Neural cell (in vitro differentiated cells): ENCODE results near the gene ZNF446. TPM values are rescaled to one million over a fixed set of nuclear protein-coding genes. Genes with fewer than 3 reads are reported as not detected.
A peak's percentile ranks its signal among the peaks of the same experiment; 100 is the strongest.
"Not testable (repeated sequence)": the region's sequence is repeated elsewhere in the genome, so short reads cannot be mapped to it uniquely, and the experiment has no call there.

ENCODE experiments used
- H2AFZ ChIP-seq: fragments of 200-600, 300-800 bp; sonication (generic), shearing (Covaris generic); 2 replicates; pipeline ENCODE4 v1.6.0; 2014; ENCODE audit warnings: low read depth, mild to moderate bottlenecking, antibody characterized with exemption, low read length, moderate library complexity
- H3F3A ChIP-seq: fragments of 200-600 bp; shearing (Covaris generic); 2 replicates; pipeline ENCODE4 v1.6.1; 2016; ENCODE audit warnings: mild to moderate bottlenecking, moderate library complexity, mixed read lengths, antibody characterized with exemption, low read length; ENCODE audit not compliant: insufficient read depth, poor library complexity, severe bottlenecking
- H3K27ac ChIP-seq: fragments of 200-600, 300-800 bp; sonication (generic), shearing (Covaris generic); 2 replicates; pipeline ENCODE4 v1.5.1; 2014; ENCODE audit warnings: mild to moderate bottlenecking, low read length, moderate library complexity
- H3K27me3 ChIP-seq: fragments of 300-800, 200-600 bp; sonication (generic), shearing (Covaris generic); 2 replicates; pipeline ENCODE4 v1.6.0; 2014; ENCODE audit warnings: mild to moderate bottlenecking, low read depth, low read length, moderate library complexity; ENCODE audit not compliant: insufficient read depth
- H3K36me3 ChIP-seq: fragments of 300-800, 200-600 bp; sonication (generic), shearing (Covaris generic); 2 replicates; pipeline ENCODE4 v1.5.1; 2014; ENCODE audit warnings: mild to moderate bottlenecking, antibody characterized with exemption, low read length, moderate library complexity; ENCODE audit not compliant: insufficient read depth
- H3K4me2 ChIP-seq: fragments of 300-800, 200-600 bp; sonication (generic), shearing (Covaris generic); 2 replicates; pipeline ENCODE4 v1.6.0; 2014; ENCODE audit warnings: mild to moderate bottlenecking, low read length
- H3K4me3 ChIP-seq: fragments of 300-800, 200-600 bp; sonication (generic), shearing (Covaris generic); 2 replicates; pipeline ENCODE4 v1.5.1; 2014; ENCODE audit warnings: mild to moderate bottlenecking, low read length, moderate library complexity
- H3K79me2 ChIP-seq: fragments of 200-600 bp; shearing (Covaris generic); replicated peaks from 2 replicates; pipeline ENCODE4 v1.6.0; 2014; ENCODE audit warnings: mild to moderate bottlenecking, low read length, moderate library complexity; ENCODE audit not compliant: insufficient read depth
- H3K9ac ChIP-seq: fragments of 300-800, 200-600 bp; sonication (generic), shearing (Covaris generic); 2 replicates; pipeline ENCODE4 v1.6.1; 2016; ENCODE audit warnings: mild to moderate bottlenecking, low read length, mixed read lengths
- H3K9me2 ChIP-seq: fragments of 200-600 bp; shearing (Covaris generic); 2 replicates; pipeline ENCODE4 v1.6.1; 2016; ENCODE audit warnings: mild to moderate bottlenecking, low read length, mixed read lengths; ENCODE audit not compliant: insufficient read depth
- H3K9me3 ChIP-seq: fragments of 200-600, 300-800 bp; sonication (generic), shearing (Covaris generic); 2 replicates; pipeline ENCODE4 v1.6.1; 2016; ENCODE audit warnings: mild to moderate bottlenecking, mixed run types, low read length, moderate library complexity, mixed read lengths
- H4K20me1 ChIP-seq: fragments of 200-600 bp; shearing (Covaris generic); 2 replicates; pipeline ENCODE4 v1.6.1; 2016; ENCODE audit warnings: mild to moderate bottlenecking, mixed run types; ENCODE audit not compliant: insufficient read depth
- EP300 ChIP-seq: fragments of 450-650 bp; conservative IDR thresholded peaks from 2 replicates; pipeline ENCODE4 v1.6.1; 2014; ENCODE audit warnings: antibody characterized with exemption, mild to moderate bottlenecking, moderate library complexity; ENCODE audit not compliant: poor library complexity, severe bottlenecking
- EZH2 ChIP-seq: fragments of 200-600, 300-800 bp; shearing (Covaris generic), sonication (generic); IDR thresholded peaks from 2 replicates; pipeline ENCODE4 v1.6.1; 2014; ENCODE audit warnings: antibody characterized with exemption, low read length, borderline replicate concordance, mild to moderate bottlenecking; ENCODE audit not compliant: insufficient read depth, poor library complexity, severe bottlenecking
- MXI1 ChIP-seq: fragments of 450-650 bp; conservative IDR thresholded peaks from 2 replicates; pipeline ENCODE4 v1.6.1; 2014; ENCODE audit warnings: antibody characterized with exemption, mild to moderate bottlenecking; ENCODE audit not compliant: poor library complexity, severe bottlenecking
- POLR2AphosphoS5 ChIP-seq: IDR thresholded peaks from 2 replicates; pipeline ENCODE4 v1.6.1; 2012
- RAD21 ChIP-seq: fragments of 450-650 bp; conservative IDR thresholded peaks from 2 replicates; pipeline ENCODE4 v1.6.1; 2014; ENCODE audit warnings: antibody characterized with exemption, mild to moderate bottlenecking, moderate library complexity
- SMC3 ChIP-seq: fragments of 450-650 bp; conservative IDR thresholded peaks from 2 replicates; pipeline ENCODE4 v1.6.1; 2014; ENCODE audit warnings: antibody characterized with exemption, mild to moderate bottlenecking, moderate library complexity; ENCODE audit not compliant: poor library complexity
- TAF1 ChIP-seq: IDR thresholded peaks from 2 replicates; pipeline ENCODE4 v1.6.1; 2012; ENCODE audit warnings: low read depth
- polyA plus RNA-seq: library from polyadenylated mRNA; depleted of rRNA; stranded (reverse); fragments of >200 nt; gene quantifications from 2 replicates; pipeline ENCODE4 v1.2.3, GENCODE V29; 2014
- TF ChIP-seq, protein P1 (sequence below): fragments of 450-650 bp; IDR thresholded peaks from 2 replicates; pipeline ENCODE4 v1.5.1; 2014; ENCODE audit warnings: antibody characterized with exemption, mild to moderate bottlenecking, moderate library complexity; ENCODE audit not compliant: poor library complexity, severe bottlenecking
- TF ChIP-seq, protein P2 (sequence below): IDR thresholded peaks from 2 replicates; pipeline ENCODE4 v1.6.1; 2012; ENCODE audit warnings: borderline replicate concordance

Gene ZNF446
- polyA plus RNA-seq, 1 donor from 2014 or later: 18.2 TPM

DNA sequence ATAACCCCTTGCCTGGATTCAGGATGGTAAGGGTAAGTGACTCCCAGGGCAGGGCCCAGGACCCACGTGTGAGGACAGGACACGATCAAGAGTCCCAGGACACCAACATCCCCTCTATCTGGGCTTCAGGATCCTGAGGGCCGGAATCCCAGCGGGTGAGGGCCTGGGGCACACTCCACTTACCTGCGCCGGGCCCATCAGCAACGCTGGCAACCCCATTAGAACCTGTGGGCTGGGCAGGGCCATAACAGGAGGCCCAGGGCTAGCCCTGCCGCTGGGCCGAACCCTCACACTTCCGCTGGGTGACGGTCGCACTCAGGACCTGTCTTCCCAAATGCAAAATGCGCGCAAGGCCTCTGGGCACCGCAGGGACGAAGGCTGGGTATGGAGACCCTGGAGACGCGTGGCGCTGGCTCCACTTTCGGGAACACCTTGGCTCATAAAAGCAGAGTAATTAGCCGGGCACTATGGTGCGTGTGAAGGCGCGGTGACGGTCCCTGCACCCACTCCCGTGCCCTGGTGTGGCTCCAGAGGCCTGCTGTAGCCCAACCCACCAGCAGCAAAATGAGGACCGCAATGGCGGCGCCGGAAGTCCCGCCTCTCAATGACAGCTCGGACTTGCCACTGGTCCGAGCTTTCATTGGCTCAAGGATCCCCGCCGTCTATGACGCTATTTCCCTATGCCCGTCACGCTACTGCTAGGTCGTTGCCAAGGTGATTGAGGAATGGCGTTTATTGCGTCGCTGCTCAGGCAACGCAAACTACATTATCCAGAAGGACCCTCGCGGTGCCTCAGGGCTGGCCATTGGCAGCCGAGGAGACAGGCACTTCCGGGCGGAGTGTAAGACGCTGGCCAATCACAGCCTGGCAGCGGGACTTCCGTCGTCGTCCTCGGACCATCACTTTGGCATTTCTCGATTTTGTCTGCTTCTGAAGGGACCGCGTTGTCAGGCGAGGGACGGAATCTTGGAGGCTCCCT, 36.3 kb upstream of the ZNF446 start, which contains the start of gene ZNF132:
ZNF132 (minus strand) TSS at position 578 of the 979 bp plus-strand sequence; CDS start at position 246, 332 bp downstream.
- H3K9me2 ChIP-seq: no peaks in the 10 kb centered on the region
- H3F3A ChIP-seq: no peaks in the 10 kb centered on the region
- H3K9ac ChIP-seq: peak within 1 kb of the TSS; percentile 81
- H3K79me2 ChIP-seq: peaks cover 10% of the 10 kb centered on the region
- H3K9me3 ChIP-seq: peaks cover 2% of the 10 kb centered on the region
- TF ChIP-seq POLR2AphosphoS5 (peak; percentile 75), SMC3 (no peak), RAD21 (no peak), EZH2 (no peak), MXI1 (peak; percentile 70), TAF1 (peak; percentile 59), EP300 (peak; percentile 75)
- TF ChIP-seq, protein P1, sequence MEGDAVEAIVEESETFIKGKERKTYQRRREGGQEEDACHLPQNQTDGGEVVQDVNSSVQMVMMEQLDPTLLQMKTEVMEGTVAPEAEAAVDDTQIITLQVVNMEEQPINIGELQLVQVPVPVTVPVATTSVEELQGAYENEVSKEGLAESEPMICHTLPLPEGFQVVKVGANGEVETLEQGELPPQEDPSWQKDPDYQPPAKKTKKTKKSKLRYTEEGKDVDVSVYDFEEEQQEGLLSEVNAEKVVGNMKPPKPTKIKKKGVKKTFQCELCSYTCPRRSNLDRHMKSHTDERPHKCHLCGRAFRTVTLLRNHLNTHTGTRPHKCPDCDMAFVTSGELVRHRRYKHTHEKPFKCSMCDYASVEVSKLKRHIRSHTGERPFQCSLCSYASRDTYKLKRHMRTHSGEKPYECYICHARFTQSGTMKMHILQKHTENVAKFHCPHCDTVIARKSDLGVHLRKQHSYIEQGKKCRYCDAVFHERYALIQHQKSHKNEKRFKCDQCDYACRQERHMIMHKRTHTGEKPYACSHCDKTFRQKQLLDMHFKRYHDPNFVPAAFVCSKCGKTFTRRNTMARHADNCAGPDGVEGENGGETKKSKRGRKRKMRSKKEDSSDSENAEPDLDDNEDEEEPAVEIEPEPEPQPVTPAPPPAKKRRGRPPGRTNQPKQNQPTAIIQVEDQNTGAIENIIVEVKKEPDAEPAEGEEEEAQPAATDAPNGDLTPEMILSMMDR: no peak
- TF ChIP-seq, protein P2, sequence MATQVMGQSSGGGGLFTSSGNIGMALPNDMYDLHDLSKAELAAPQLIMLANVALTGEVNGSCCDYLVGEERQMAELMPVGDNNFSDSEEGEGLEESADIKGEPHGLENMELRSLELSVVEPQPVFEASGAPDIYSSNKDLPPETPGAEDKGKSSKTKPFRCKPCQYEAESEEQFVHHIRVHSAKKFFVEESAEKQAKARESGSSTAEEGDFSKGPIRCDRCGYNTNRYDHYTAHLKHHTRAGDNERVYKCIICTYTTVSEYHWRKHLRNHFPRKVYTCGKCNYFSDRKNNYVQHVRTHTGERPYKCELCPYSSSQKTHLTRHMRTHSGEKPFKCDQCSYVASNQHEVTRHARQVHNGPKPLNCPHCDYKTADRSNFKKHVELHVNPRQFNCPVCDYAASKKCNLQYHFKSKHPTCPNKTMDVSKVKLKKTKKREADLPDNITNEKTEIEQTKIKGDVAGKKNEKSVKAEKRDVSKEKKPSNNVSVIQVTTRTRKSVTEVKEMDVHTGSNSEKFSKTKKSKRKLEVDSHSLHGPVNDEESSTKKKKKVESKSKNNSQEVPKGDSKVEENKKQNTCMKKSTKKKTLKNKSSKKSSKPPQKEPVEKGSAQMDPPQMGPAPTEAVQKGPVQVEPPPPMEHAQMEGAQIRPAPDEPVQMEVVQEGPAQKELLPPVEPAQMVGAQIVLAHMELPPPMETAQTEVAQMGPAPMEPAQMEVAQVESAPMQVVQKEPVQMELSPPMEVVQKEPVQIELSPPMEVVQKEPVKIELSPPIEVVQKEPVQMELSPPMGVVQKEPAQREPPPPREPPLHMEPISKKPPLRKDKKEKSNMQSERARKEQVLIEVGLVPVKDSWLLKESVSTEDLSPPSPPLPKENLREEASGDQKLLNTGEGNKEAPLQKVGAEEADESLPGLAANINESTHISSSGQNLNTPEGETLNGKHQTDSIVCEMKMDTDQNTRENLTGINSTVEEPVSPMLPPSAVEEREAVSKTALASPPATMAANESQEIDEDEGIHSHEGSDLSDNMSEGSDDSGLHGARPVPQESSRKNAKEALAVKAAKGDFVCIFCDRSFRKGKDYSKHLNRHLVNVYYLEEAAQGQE: peak; percentile 43
- H3K4me2 ChIP-seq: peak within 1 kb of the TSS; percentile 68
- peak within 1 kb of the TSS; percentile 67 for H2AFZ ChIP-seq
- peak within 1 kb of the TSS; percentile 76 for H3K4me3 ChIP-seq
- H3K27ac ChIP-seq: peak within 1 kb of the TSS; percentile 79
- no peaks in the 10 kb centered on the region for H4K20me1 ChIP-seq
- no peaks in the 10 kb centered on the region for H3K27me3 ChIP-seq
- peaks cover 4% of the 10 kb centered on the region for H3K36me3 ChIP-seq

DNA sequence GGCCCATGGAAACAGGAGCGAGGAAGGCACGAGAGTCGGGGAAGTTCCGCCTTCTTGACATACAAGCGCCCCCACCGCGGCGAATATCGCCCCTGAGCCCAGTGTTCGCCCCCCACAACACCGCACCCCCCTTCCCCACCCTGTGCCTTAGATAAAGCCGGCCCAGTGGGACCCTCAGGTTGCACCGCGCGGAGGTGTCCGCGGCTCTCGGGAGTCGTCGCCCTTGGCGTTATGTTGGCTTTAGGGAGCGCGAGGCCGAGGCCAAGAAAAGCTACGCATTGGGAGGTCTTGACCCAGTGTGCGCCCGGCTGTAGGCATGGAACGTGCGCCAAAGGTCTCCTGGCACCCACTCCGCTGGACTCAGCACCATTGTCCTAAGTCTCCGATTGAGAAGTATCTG, 35.6 kb upstream of the ZNF446 start:
- Histone ChIP-seq H2AFZ (peak overlapping the region; percentile 67), H3K36me3 (no peaks in the 10 kb centered on the region), H3K79me2 (peaks cover 10% of the 10 kb centered on the region), H3K27me3 (no peaks in the 10 kb centered on the region), H3K9ac (peak overlapping the region; percentile 58), H3K9me3 (no peaks in the 10 kb centered on the region), H3K4me2 (peak overlapping the region; percentile 24), H4K20me1 (no peaks in the 10 kb centered on the region), H3K9me2 (no peaks in the 10 kb centered on the region), H3K27ac (peak overlapping the region; percentile 74), H3K4me3 (peak overlapping the region; percentile 76), H3F3A (no peaks in the 10 kb centered on the region)
- TF ChIP-seq SMC3 (no peak), EZH2 (no peak)

DNA sequence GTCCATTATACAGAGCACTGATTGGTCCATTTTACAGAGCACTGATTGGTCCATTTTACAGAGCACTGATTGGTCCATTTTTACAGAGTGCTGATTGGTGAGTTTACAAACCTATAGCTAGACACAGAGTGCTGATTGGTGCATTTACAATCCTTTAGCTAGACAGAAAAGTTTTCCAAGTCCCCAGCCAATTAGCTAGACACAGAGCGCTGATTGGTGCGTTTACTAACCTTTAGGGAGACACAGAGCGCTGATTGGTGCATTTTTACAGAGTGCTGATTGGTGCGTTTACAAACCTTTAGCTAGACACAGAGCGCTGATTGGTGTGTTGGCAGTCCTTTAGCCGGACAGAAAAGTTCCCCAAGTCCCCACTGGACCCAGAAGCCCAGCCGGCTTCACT, 33.2 kb upstream of the ZNF446 start:
- H3K79me2 ChIP-seq, H4K20me1 ChIP-seq, H3K36me3 ChIP-seq, H3K4me3 ChIP-seq, H3K27me3 ChIP-seq, H3K9me3 ChIP-seq, H3K4me2 ChIP-seq, H3K27ac ChIP-seq, H3K9me2 ChIP-seq, H2AFZ ChIP-seq, H3F3A ChIP-seq, H3K9ac ChIP-seq: not testable (repeated sequence)

DNA sequence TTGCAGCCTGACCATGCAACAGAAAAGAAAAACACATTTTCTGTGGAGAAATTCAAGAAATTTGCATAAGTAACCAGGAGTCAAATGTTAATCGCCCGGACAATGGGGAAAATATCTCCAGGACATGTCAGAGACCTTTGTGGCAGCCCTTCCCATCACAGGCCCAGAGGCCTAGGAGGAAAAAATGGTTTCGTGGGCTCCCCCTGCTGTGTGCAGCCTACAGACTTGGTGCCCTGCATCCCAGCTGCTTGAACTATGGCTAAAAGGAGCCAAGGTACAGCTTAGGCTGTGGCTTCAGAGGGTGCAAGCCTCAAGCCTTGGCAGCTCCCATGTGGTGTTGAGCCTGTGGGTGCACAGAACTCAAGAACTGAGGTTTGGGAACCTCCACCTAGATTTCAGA, 27.3 kb upstream of the ZNF446 start:
- not testable (repeated sequence) for H3K36me3 ChIP-seq, H3K27ac ChIP-seq, H2AFZ ChIP-seq, H3K4me2 ChIP-seq, H3K9ac ChIP-seq, H3F3A ChIP-seq, H3K27me3 ChIP-seq, H3K9me3 ChIP-seq, H4K20me1 ChIP-seq, H3K79me2 ChIP-seq, H3K9me2 ChIP-seq, H3K4me3 ChIP-seq
